ENCODE measurements around the gene CES3.
A peak's percentile ranks its signal among the peaks of the same experiment; 100 is the strongest.
"Not testable (repeated sequence)": the region's sequence is repeated elsewhere in the genome, so short reads cannot be mapped to it uniquely, and the experiment has no call there.

Gene CES3

DNA sequence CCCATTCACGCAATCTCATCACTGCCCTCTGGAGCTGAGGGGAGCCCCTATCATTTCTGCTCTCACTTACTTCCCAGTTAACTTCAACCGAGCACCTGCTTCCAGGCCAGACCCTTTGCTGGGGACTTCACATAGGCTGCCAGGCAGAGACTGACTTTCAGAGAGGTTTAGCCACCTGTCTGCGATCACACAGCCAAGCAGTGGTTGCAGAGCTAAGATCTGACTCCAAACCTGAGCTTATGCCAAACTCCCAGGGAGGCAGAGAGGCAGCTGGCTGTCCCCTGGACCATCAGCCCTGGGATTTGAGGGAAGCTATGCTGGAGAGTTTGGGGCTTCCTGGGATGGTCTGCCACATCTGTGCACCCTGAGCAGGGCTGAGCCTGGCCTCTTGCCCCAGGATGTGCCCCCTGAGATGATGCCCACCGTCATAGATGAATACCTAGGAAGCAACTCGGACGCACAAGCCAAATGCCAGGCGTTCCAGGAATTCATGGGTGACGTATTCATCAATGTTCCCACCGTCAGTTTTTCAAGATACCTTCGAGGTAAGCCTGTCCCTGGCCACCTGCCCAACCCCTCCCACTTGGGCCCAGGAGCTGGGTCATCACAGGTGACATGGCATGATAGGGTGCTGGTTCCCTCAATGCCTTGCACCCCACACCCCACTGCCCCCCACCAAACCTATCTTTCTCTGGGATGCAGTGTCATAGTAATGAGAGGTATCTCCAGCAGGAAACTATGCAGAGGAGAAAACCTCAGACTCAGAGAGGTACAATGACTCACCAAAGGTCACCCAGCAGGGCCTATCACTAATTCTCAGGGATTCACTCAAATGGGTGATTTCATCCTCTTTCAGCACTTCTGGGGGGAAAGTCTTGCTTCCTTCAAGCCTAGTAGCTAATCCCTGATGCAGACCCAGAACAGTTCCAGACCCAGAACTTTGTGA, 10.0 kb downstream of the CES3 start:
- no peak for DNase-seq (ENCODE audit: low read depth, low spot score)

DNA sequence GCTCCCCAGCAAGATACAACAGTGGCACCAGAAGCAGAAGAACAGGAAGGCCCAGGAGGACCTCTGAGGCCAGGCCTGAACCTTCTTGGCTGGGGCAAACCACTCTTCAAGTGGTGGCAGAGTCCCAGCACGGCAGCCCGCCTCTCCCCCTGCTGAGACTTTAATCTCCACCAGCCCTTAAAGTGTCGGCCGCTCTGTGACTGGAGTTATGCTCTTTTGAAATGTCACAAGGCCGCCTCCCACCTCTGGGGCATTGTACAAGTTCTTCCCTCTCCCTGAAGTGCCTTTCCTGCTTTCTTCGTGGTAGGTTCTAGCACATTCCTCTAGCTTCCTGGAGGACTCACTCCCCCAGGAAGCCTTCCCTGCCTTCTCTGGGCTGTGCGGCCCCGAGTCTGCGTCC, 11.9 kb downstream of the CES3 start:
- DNase-seq (ENCODE audit: low read depth, low spot score): no peak

DNA sequence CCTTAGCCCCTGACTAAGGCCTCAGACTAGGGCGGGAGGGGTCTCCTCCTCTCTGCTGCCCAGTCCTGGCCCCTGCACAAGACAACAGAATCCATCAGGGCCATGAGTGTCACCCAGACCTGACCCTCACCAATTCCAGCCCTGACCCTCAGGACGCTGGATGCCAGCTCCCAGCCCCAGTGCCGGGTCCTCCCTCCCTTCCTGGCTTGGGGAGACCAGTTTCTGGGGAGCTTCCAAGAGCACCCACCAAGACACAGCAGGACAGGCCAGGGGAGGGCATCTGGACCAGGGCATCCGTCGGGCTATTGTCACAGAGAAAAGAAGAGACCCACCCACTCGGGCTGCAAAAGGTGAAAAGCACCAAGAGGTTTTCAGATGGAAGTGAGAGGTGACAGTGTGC, 12.7 kb downstream of the CES3 start:
- no peak for DNase-seq (ENCODE audit: low read depth, low spot score)

DNA sequence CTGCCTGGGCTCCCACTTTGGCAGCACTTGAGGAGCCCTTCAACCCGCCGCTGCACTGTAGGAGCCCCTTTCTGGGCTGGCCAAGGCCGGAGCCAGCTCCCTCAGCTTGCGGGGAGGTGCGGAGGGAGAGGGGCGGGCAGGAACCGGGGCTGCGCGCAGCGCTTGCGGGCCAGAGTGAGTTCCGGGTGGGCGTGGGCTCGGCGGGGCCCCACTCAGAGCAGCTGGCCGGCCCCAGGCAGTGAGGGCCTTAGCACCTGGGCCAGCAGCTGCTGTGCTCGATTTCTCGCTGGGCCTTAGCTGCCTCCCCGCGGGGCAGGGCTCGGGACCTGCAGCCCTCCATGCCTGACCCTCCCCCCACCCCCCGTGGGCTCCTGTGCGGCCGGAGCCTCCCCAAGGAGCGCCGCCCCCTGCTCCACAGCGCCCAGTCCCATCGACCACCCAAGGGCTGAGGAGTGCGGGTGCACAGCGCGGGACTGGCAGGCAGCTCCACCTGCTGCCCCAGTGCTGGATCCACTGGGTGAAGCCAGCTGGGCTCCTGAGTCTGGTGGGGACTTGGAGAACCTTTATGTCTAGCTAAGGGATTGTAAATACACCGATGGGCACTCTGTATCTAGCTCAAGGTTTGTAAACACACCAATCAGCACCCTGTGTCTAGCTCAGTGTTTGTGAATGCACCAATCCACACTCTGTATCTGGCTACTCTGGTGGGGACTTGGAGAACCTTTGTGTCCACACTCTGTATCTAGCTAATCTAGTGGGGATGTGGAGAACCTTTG, 13.3 kb downstream of the CES3 start:
- not testable (repeated sequence) for DNase-seq (ENCODE audit: low read depth, low spot score)

DNA sequence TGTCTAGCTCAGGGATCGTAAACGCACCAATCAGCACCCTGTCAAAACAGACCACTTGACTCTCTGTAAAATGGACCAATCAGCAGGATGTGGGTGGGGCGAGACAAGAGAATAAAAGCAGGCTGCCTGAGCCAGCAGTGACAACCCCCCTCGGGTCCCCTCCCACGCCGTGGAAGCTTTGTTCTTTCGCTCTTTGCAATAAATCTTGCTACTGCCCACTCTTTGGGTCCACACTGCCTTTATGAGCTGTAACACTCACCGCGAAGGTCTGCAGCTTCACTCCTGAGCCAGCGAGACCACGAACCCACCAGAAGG, 13.8 kb downstream of the CES3 start:
- not testable (repeated sequence) for DNase-seq (ENCODE audit: low read depth, low spot score)

DNA sequence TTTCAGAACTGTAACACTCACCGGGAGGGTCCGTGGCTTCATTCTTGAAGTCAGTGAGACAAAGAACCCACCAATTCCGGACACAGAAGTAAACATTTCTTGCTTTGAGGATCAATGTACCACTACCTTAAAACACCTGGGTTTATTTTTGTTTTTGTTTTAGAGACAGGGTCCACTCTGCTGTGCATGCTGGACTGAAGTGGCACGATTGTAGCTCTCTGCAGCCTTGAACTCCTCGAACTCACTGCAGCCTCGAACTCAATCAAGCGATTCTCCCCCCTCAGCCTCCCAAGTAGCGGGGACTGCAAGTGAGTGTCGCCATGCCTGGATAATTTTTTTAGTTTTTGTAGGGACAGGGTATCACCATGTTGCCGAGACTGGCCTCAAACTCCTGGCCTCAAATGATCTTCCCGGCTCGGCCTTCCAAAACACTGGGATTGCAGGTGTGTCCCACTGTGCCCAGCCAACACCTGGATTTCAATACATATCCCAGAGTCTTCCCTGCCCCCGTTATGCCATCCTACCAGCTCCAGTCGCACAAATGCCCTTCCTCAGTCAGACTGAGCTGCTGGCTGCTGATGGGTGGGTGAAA, 14.3 kb downstream of the CES3 start:
- no peak for DNase-seq (ENCODE audit: low read depth, low spot score)

DNA sequence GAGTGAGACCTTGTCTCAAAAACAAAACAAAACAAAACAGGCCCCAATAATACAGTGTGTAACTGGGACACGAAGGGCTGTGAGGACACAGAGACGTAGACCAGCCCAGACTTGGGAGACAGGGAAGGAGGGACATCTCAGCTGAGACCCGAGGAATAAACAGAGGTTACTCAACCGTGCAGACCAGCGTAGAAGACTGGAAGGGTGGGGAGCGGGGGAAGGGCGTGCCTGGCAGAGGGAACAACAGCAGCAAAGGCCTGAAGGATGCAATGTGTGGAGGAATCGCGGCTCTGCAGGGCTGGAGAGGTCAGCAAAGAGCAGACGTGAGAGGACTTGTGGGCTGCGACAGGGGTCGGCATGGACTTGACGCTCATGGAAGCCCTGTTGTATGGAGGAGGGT, 15.7 kb downstream of the CES3 start:
- no peak for DNase-seq (ENCODE audit: low read depth, low spot score)

DNA sequence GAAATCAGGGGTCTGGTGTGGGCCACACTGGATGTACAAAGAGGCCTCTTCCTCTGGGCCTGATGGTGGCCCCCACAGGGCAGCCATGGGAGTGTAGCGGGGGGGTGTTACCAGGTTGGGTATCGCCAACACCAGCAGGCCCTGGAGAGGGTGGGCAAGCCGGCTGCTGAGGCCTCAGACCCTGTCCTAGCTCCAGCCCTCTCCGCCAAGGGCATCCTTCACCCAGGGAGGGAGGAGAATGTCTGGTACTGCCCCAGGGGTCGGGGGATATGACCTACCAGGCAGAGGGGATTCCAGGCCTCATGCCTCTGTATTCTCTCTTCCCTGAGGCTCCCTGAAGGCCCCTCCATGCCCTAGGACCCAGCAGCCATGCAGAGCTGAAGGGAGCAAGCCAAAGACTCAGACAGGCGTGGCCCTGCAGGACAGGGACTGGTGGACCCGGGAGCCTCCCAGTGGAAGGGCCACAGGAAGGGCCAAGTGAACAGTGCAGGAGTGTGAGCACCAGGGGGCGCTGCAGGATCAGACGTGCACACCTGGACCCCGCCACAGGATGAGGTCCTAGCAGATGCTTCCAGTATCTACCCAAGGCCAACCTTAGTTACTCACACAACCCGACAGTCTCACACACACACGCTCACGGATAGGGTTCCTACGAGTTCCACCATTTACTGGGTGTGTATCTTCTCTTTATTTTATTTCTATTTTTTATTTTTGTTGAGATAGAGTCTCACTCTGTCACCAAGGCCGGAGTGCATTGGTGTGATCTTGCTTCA, 16.5 kb downstream of the CES3 start:
- DNase-seq (ENCODE audit: low read depth, low spot score): peak; percentile 55

DNA sequence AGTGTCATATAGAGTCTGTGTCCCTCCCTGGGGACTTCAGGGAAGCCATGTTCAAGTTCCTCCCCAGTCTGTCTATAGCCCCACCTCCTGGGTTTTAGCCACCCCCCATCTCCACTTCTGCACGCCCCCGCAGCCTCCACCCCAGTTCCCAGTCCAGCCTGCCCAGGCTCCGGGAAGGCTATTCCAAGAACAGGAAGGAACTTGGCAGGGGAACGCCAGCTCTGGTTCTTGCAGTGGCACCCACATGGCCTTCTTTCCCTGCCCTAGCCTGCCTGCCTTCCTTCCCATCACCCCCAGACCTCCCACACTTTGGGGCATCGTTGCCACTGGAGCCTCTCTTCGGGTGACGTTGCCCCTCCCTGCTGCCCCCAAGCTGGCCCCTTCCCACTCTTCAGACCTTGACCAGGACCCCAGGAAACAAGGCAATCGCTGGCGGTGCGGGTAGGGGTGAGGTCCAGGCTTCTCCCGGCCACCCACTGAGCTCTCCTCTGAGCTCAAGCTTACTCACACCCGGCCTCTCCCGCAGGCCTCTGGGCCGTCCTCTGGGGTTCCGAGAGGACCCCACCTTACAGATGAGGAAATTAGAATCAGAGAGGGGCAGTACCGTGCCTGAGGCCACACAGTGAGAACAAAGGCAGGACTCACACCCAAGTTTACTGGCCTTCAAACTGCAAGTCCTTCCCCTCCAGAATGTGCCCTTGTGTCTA, 18.1 kb downstream of the CES3 start:
- DNase-seq (ENCODE audit: low read depth, low spot score): no peak

DNA sequence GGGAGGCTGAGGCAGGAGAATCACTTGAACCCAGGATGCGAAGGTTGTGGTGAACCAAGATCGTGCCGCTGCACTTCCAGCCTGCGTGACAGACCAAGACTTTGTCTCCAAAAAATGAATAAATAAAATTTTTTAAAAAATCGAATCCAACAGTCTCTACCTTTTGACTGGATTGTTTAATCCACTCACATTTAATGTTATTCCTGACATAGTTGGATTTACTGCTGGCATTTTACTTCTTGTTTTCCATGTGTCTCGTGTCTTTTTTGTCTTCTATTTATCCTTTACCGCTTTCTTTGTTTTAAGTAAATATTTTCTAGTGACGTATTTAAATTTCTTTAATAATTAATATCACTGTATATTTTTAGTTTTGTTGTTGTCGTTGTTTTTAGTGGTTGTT, 22.0 kb downstream of the CES3 start:
- no peak for DNase-seq (ENCODE audit: low read depth, low spot score)

DNA sequence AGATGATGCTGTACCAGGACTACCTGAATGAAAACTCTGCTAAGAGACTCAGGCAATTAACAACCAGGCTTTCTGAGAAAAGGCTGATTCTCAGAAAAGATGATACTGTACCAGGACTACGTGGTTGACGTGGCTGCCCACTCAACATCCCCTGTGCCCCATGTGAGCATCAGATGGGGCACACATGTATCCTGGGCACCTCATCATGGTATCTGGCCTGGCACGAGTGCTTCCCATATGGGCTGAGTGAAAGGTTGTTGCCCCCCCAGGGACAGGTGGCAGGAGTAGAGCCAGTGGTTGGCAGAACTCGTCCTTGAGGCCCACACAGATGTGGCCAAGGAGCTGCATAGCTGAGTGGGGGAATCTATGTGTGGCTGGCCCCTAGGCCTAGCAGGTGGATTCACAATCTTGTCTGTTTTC, 23.8 kb downstream of the CES3 start:
- no peak for DNase-seq (ENCODE audit: low read depth, low spot score)

DNA sequence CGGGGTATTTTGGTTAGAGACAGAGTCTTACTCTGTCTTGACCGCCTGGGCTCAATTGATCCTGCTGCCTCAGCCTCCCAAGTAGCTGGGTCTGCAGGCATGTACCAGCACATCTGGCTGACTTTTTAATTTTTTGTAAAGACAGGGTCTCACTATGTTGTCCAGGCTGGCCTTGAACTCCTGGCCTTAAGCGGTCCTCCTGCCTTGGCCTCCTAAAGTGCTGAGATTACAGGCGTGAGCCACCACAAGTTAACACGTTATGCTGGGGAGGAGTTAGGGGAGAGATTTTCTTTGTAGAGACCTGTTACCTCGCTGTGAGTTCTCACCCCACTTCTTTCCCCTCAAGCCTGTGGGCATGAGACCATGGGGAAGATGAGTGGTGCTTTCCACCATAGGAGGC, 25.5 kb downstream of the CES3 start:
- DNase-seq (ENCODE audit: low read depth, low spot score): no peak

DNA sequence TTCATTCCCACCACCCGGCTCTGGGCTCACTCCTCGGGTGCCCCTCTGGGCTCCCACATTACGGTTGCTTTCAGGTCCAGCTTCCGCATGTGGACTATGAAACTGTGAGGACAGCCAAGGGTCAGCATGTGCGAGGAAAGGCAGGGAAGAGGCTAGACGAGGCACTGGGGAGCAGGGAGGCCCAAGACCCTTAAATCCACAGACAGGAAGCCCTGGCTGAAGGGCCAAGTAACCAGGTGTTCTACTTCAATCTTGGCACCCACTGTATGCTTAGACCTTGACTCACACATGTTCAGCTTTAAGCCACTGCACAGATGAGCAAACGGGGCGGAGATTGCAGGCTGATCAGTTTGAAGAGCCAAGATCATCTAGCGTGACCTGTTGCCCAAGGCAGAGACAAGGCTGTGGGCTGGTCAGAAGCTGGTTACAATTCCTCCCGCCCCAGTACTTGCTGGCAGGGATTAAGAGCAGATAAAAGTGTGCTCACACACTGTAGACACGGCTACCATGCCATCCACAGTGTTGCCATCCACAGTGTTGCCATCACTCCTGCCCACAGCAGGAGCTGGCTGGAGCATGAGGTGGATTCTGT, 27.2 kb downstream of the CES3 start, which contains the start of gene CES4A:
Gene CES4A (plus strand): TSS at position 393 of the 592 bp plus-strand sequence. CDS start 184 bp downstream, at position 577.
- DNase-seq (ENCODE audit: low read depth, low spot score): no peak

DNA sequence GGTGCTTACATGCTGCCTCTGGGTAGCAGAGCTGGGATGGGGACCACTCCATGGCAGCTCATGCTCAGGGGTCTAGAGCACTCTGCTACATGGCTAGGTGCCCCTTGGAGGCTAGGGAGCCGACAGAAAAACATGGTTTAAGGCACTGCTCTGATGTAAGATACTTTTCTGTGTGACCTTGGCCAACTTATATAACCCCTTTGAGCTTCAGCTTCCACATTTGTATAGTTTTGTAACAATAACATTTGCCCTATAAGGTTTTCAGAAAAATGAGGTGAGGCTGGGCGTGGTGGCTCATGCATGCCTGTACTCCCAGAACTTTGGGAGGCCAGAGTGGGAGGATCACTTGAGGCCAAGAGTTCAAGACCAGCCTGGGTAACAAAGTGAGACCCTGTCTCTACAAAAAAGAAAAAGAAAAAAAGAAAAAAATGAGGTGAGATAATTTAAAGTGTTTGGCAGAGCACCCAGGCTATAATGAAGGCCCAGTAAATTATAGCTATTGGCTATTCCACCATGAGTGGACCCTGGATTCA, 30.5 kb downstream of the CES3 start:
- no peak for DNase-seq (ENCODE audit: low read depth, low spot score)

DNA sequence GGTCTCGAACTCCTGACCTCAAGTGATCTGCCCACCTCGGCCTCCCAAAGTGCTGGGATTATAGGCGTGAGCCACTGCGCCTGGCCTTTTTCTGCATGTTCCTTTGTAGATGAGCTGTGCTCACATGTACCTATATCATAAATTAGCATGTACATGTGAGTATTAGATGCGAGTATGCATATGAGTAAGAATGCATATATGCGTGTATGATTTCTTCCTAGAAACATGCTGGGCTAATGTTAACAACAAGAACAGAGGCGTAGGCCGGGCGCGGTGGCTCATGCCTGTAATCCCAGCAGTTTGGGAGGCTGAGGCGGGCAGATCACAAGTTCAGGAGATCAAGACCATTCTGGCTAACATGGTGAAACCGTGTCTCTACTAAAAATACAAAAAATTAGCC, 32.5 kb downstream of the CES3 start:
- not testable (repeated sequence) for DNase-seq (ENCODE audit: low read depth, low spot score)

DNA sequence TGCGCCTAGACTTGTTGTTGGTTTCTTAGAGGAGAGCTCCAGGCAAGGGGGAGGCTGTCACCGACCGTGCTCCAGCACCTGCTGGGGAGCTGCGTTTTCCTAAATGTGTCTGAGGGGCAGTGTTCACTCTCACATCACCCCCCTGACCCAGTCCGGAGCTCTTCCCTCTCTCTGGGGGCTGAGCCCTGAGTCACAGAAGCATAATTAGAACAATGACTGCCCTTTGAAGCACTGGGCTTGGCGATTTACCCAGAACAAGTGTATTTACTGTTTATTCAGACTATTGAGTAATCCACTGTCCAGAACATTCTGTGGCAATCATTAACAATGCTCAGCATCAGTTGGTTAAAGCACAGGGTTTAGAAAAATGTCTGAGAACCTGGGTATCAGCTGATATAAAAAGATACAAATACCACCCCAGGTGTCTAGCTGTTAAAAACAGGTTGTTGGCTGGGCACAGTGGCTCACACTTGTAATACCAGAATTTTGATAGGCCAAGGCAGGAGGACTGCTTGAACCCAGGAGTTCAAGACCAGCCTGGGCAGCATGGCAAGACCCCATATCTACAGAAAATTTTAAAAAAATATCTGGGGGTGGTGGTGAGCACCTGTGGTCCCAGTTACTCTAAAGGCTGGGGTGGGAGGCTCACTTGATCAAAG, 35.4 kb downstream of the CES3 start:
- no peak for DNase-seq (ENCODE audit: low read depth, low spot score)

DNA sequence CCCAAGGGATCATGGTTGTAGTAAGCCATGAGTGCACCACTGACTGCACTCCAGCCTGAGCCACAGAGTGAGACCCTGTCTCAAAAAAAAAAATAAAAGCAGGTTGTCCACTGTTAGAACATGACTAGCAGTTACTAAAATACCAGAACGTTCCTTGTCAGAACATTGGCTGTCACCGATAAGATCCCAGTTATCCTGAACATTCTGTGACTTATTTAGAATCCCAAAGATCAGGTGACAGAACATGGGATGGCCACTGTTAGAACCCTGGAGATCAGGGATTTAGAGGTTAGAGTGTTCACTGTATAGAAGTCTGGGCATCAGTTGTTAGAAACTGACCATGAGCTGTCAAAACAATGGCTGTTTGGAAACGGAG, 35.9 kb downstream of the CES3 start:
- no peak for DNase-seq (ENCODE audit: low read depth, low spot score)

DNA sequence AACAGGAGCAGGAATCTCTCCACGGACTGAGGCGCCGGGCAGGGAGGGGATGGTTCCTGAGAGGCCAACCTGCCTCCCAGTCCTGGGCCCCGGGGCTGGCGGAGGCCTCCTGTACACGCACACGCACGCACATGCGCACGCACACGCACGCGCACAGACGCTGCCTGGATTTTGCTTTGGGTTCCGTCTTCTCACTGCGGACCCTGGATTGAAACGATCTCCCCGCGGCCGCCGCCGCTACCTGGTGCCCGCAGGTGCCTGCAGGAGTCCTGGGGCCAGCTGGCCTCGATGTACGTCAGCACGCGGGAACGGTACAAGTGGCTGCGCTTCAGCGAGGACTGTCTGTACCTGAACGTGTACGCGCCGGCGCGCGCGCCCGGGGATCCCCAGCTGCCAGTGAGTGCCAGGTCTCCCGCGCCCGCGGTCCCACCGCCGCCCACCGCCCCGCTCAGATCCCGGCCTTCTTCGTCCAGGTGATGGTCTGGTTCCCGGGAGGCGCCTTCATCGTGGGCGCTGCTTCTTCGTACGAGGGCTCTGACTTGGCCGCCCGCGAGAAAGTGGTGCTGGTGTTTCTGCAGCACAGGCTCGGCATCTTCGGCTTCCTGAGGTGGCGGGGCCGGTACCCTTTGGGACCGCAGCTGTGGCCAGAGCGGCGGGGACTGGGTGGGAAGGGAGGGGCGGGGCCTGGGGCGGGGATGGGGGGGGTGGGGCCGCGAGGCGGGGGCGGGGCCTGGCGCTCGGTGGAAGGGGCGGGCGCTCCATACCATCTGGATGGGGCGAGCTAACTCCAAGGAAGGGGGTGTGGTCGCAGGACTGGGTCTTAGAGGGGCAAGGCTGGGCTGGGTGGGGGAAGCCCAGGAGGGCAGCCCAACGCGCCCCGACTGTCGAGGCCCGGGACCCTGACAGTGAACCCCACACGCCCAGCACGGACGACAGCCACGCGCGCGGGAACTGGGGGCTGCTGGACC, 39.6 kb downstream of the CES3 start:
- no peak for DNase-seq (ENCODE audit: low read depth, low spot score)

DNA sequence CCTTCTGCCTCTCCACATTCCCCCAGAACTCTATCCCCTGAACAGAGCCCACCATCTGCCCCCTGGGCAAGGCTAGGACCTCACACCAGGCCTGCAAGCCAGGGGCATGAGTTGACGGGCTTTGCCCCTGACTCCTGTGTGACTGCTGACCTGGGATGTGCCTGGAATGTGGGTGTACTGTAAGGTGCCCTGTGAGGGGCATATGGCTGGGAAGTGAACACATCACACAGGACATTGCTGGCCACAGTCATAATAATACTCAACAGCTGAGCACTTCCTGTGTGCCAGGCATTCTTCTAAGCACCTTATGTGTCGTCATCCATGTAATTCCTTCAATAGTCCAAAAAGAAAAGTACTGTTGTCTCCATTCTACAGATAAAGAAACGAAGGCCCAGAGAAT, 40.7 kb downstream of the CES3 start:
- no peak for DNase-seq (ENCODE audit: low read depth, low spot score)
